ENCODE results near the gene PDE4D. TPM values are rescaled to one million over a fixed set of nuclear protein-coding genes. Genes with fewer than 3 reads are reported as not detected.

Gene PDE4D
- total and polyA plus RNA-seq, 3 donors from 2014 or later: 7.8 to 13.9 (median 8.7) TPM

GRCh38 chr5:59291941-59292340 is 601.6 kb downstream of the PDE4D start:
- intact Hi-C loops (cut with DNase I; ENCODE audit: low total_unique reads): no loop called here
- H3K27me3 ChIP-seq: no peaks in the 10 kb centered on the region
- no peak for DNase-seq
- no peak overlapping the region for H3K27ac ChIP-seq
- no peaks in the 10 kb centered on the region for H3K36me3 ChIP-seq (ENCODE audit: low read depth, missing control alignments)
- H3K4me1 ChIP-seq: no peaks in the 10 kb centered on the region
- TF ChIP-seq CTCF (IDR thresholded peaks at IDR 0.05) (no peak), POLR2A (IDR thresholded peaks at IDR 0.05) (no peak)
- no peak overlapping the region for H3K4me3 ChIP-seq
- no peaks in the 10 kb centered on the region for H3K9me3 ChIP-seq

GRCh38 chr5:59287884-59288283 is 605.6 kb downstream of the PDE4D start:
- no peak for TF ChIP-seq POLR2A (IDR thresholded peaks at IDR 0.05)
- TF ChIP-seq CTCF (IDR thresholded peaks at IDR 0.05): no peak
- H3K4me3 ChIP-seq: no peak overlapping the region

GRCh38 chr5:59287361-59287760 is 606.2 kb downstream of the PDE4D start:
- Histone ChIP-seq H3K9me3 (no peaks in the 10 kb centered on the region), H3K4me1 (no peaks in the 10 kb centered on the region), H3K36me3 (ENCODE audit: low read depth, missing control alignments) (no peaks in the 10 kb centered on the region), H3K4me3 (no peak overlapping the region), H3K27ac (no peak overlapping the region), H3K27me3 (no peaks in the 10 kb centered on the region)
- intact Hi-C loops (cut with DNase I; ENCODE audit: low total_unique reads): no loop called here
- TF ChIP-seq CTCF (IDR thresholded peaks at IDR 0.05) (no peak), POLR2A (IDR thresholded peaks at IDR 0.05) (no peak)
- DNase-seq: no peak
- WGBS, 2 donors: 100% methylated on average over 1 to 3 of the region's 3 CpGs

More at GRCh38 chr5:59287884-59288283, 605.6 kb downstream of the PDE4D start:
- H3K36me3 ChIP-seq (ENCODE audit: low read depth, missing control alignments): no peaks in the 10 kb centered on the region
- intact Hi-C loops (cut with DNase I; ENCODE audit: low total_unique reads): no loop called here
- no peaks in the 10 kb centered on the region for H3K4me1 ChIP-seq
- 86 to 90% methylated on average over 2 of the region's 2 CpGs for WGBS, 2 donors
- no peak overlapping the region for H3K27ac ChIP-seq
- H3K27me3 ChIP-seq: no peaks in the 10 kb centered on the region
- DNase-seq: no peak
- no peaks in the 10 kb centered on the region for H3K9me3 ChIP-seq

GRCh38 chr5:59286510-59286909 is 607.0 kb downstream of the PDE4D start:
- WGBS, 2 donors: 64 to 76% methylated on average over 1 of the region's 1 CpG
- H3K4me3 ChIP-seq: no peak overlapping the region
- H3K36me3 ChIP-seq (ENCODE audit: low read depth, missing control alignments): no peaks in the 10 kb centered on the region
- intact Hi-C loops (cut with DNase I; ENCODE audit: low total_unique reads): no loop called here
- no peaks in the 10 kb centered on the region for H3K4me1 ChIP-seq
- no peaks in the 10 kb centered on the region for H3K9me3 ChIP-seq
- no peak for DNase-seq
- no peak for TF ChIP-seq POLR2A (IDR thresholded peaks at IDR 0.05)
- no peak for TF ChIP-seq CTCF (IDR thresholded peaks at IDR 0.05)
- no peak overlapping the region for H3K27ac ChIP-seq
- H3K27me3 ChIP-seq: no peaks in the 10 kb centered on the region

GRCh38 chr5:59285300-59286016 is 608.1 kb downstream of the PDE4D start:
- 65 to 69% methylated on average over 4 of the region's 4 CpGs for WGBS, 2 donors
- no peak overlapping the region for H3K4me3 ChIP-seq
- no peaks in the 10 kb centered on the region for H3K36me3 ChIP-seq (ENCODE audit: low read depth, missing control alignments)
- TF ChIP-seq POLR2A (IDR thresholded peaks at IDR 0.05): no peak
- TF ChIP-seq CTCF (IDR thresholded peaks at IDR 0.05): no peak
- no peak overlapping the region for H3K27ac ChIP-seq
- DNase-seq: no peak
- H3K9me3 ChIP-seq: no peaks in the 10 kb centered on the region
- intact Hi-C loops (cut with DNase I; ENCODE audit: low total_unique reads): no loop called here
- no peaks in the 10 kb centered on the region for H3K27me3 ChIP-seq
- no peaks in the 10 kb centered on the region for H3K4me1 ChIP-seq
